Neural crest cell (in vitro differentiated cells): Measurements from ENCODE around the gene RTP3. TPM values are rescaled to one million over a fixed set of nuclear protein-coding genes. Genes with fewer than 3 reads are reported as not detected.

Source experiments
- DNase-seq: peaks from one replicate; pipeline ENCODE4 v3.0.0; 2021; ENCODE audit warnings: low read depth, mixed read lengths, low spot score
- H3K27ac Mint-ChIP-seq: one replicate; pipeline ENCODE4 v1.8.0; 2021; ENCODE audit warnings: mild to moderate bottlenecking, mixed read lengths; ENCODE audit not compliant: unreplicated experiment
- H3K27me3 Mint-ChIP-seq: 2 replicates; pipeline ENCODE4 v1.8.0; 2021; ENCODE audit warnings: low read depth, mild to moderate bottlenecking, mixed read lengths
- H3K36me3 Mint-ChIP-seq: 2 replicates; pipeline ENCODE4 v1.8.0; 2021; ENCODE audit warnings: low read depth, mild to moderate bottlenecking, mixed read lengths
- H3K4me1 Mint-ChIP-seq: 2 replicates; pipeline ENCODE4 v1.8.0; 2021; ENCODE audit warnings: mixed read lengths
- H3K4me3 Mint-ChIP-seq: one replicate; pipeline ENCODE4 v1.8.0; 2021; ENCODE audit warnings: mild to moderate bottlenecking, mixed read lengths
- H3K9me3 Mint-ChIP-seq: 2 replicates; pipeline ENCODE4 v1.8.0; 2021; ENCODE audit warnings: mixed read lengths
- CTCF ChIP-seq: fragments of 200-600 bp; sonication (generic); conservative IDR thresholded peaks from 2 replicates; pipeline ENCODE4 v1.5.0; 2021; ENCODE audit warnings: antibody characterized with exemption, mild to moderate bottlenecking
- total RNA-seq: library from RNA; stranded (reverse); gene quantifications from 2 replicates; pipeline ENCODE4 v1.2.1, GENCODE V29; 2021

The RTP3 gene
- total RNA-seq, 1 donor from 2014 or later, result not detected

DNA sequence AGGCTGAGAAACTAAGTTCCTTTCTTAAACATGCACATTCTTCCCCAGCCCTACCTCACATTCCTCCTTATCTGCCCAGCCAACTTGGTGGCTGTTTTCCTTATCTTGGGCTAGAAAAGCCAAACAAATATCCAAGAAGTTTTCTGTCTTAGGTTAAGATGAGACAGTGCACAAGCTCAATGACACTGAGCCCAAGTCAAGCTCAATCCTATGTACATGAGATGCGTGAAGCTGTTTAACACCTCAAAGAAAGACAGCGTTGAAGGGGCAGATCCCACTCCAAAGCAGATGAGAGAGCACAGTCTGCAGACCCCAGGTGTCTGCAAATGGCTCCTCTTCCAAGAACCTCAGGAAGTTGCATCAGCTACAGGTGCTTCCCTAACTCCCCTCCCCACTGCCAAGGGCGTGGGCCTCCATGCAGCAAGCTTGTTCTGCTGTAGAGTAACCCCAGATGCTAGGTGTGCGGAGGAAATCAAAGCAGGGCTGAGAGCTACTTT, 51.7 kb downstream of the RTP3 start:
- Mint-ChIP-seq H3K27ac (no peak overlapping the region), H3K9me3 (peaks cover 10% of the 10 kb centered on the region), H3K27me3 (peaks cover 40% of the 10 kb centered on the region), H3K4me3 (no peak overlapping the region), H3K4me1 (no peaks in the 10 kb centered on the region), H3K36me3 (no peaks in the 10 kb centered on the region)
- TF ChIP-seq CTCF, result no peak
- DNase-seq, result no peak

DNA sequence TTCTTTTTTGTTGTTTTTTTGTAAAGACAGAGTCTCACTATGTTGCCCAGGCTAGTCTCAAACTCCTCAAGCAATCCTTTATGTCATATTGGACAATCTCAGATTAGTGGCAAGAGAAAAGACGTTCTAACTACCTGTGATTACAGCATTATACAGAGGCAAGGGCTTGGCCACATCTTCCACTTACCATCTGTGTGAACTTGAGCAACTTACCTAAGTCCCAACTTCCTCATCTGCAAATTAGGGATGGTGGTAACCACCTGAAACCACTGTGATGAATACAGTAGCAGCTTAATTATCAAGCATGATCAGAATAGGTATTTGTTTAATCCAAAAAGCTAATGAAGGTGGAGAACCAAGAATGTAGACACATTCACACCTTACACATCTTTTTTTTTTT, 52.2 kb downstream of the RTP3 start:
- H3K27ac Mint-ChIP-seq, result no peak overlapping the region
- H3K4me3 Mint-ChIP-seq, result no peak overlapping the region
- no peaks in the 10 kb centered on the region for H3K4me1 Mint-ChIP-seq
- no peaks in the 10 kb centered on the region for H3K36me3 Mint-ChIP-seq
- DNase-seq, result no peak
- peaks cover 12% of the 10 kb centered on the region for H3K9me3 Mint-ChIP-seq
- no peak for TF ChIP-seq CTCF
- H3K27me3 Mint-ChIP-seq, result peaks cover 41% of the 10 kb centered on the region

Other genes with a start within 250 kb of the RTP3 start
- gene CCR2, start 143.9 kb upstream of the RTP3 start, total RNA-seq, result not detected in 2 replicates
- gene CCR5, start 127.0 kb upstream of the RTP3 start, total RNA-seq, result not detected in 2 replicates
- not detected in 2 replicates for gene CCRL2, start 90.7 kb upstream of the RTP3 start, total RNA-seq
- not detected in 2 replicates for gene LTF, start 33.1 kb upstream of the RTP3 start, total RNA-seq
- gene LRRC2, start 68.3 kb downstream of the RTP3 start, total RNA-seq, result 0.12 TPM in 1 of 2 replicates, not detected in the other
- gene FAM240A, start 114.5 kb downstream of the RTP3 start, total RNA-seq, result not detected in 2 replicates
- gene ALS2CL, start 195.7 kb downstream of the RTP3 start, total RNA-seq, result 0.16 and 0.26 TPM in 2 replicates
- gene TMIE, start 203.4 kb downstream of the RTP3 start, total RNA-seq, result 0.30 TPM in 1 of 2 replicates, not detected in the other
- gene PRSS50, start 219.9 kb downstream of the RTP3 start, total RNA-seq, result 0.35 and 0.39 TPM in 2 replicates